Endothelial cell of hepatic sinusoid (primary cell): ENCODE results near the gene INTS1.
"Not testable (repeated sequence)": the region's sequence is repeated elsewhere in the genome, so short reads cannot be mapped to it uniquely, and the experiment has no call there.

Source experiments
- in situ Hi-C: cut with HindIII; loops from 2 replicates; pipeline ENCODE4 v1.10.0; 2017; ENCODE audit warnings: low sequenced_read_pairs

Gene INTS1

GRCh38 chr7:1531263-1531978 lies 27.2 kb upstream of the INTS1 start:
- in situ Hi-C loops: no loop called here

GRCh38 chr7:1530946-1531262 lies 26.7 kb upstream of the INTS1 start:
- in situ Hi-C loops: no loop called here

GRCh38 chr7:1529383-1530116 lies 25.4 kb upstream of the INTS1 start:
- in situ Hi-C loops: no loop called here

DNA sequence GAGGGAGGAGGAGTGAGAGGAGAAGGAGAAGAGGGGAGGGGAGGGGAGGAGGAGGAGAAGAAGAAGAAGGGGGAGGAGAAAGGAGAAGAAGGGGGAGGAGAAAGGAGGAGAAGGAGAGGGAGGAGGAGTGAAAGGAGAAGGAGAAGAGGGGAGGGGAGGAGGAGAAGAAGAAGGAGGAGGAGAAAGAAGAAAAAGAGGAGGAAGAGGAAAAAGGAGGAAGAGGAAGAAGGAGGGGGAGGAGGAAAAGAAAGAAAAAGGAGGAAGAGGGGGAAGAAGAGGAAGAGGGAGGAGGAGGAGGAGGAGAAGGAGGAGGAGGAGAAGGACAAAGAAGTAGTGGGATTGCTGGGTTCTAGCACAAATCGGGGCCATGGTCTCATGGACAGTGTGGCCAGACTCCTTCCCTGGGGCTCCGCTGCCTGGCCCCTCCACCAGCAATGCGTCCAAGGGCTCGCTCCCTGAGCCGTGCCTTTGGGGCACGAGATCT lies 22.1 kb upstream of the INTS1 start:
- in situ Hi-C loops: no loop called here

DNA sequence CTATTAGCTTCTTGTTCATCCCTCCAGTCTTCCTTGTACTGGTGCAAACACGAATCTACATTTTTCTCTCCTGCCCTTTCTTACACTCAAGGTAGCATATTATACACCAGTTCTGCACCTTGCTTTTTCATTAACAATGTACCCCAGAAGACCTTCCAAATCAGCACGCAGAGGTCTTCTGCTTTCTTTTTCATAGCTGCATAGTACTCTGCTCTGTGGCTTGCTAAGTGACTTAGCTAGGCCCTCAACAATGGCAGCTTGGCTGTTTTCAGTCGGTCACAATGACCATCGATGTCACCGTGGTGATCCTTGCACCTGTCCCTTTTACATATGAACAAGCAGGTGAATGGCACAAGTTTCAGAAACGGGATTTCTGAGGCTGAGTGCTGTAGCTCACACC lies 21.2 kb upstream of the INTS1 start:
- in situ Hi-C loops: no loop called here

- in situ Hi-C loops: no loop called here
Measured at GRCh38 chr7:1523844-1524243, 19.7 kb upstream of the INTS1 start.

DNA sequence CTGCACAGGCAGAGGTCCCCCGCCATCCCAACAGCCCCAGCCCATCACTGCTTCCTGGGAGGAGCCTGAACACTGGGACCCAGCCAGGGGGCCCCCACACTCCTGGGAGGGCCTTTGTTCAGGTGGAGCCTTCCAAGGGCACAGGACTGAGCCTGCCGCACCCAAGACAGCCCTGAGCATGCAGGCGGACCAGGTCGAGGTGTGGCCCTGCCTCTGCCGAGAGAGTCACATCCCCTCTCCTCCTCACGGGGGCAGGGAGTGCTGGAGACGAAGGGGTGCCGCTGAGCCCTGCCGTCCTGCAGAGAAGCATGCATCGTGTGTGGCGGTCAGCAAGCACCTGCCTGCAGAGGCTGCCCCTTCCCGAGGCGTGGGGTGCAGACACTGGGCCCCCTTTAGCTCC lies 19.0 kb upstream of the INTS1 start:
- in situ Hi-C loops: no loop called here

GRCh38 chr7:1521456-1521855 lies 17.3 kb upstream of the INTS1 start:
- in situ Hi-C loops: no loop called here

- in situ Hi-C loops: no loop called here
Measured at GRCh38 chr7:1520539-1521234, 16.5 kb upstream of the INTS1 start.

- in situ Hi-C loops: not testable (repeated sequence)
Measured at GRCh38 chr7:1519322-1519922, 15.2 kb upstream of the INTS1 start.

- in situ Hi-C loops: no loop called here
Measured at GRCh38 chr7:1516586-1517251, 12.5 kb upstream of the INTS1 start.

DNA sequence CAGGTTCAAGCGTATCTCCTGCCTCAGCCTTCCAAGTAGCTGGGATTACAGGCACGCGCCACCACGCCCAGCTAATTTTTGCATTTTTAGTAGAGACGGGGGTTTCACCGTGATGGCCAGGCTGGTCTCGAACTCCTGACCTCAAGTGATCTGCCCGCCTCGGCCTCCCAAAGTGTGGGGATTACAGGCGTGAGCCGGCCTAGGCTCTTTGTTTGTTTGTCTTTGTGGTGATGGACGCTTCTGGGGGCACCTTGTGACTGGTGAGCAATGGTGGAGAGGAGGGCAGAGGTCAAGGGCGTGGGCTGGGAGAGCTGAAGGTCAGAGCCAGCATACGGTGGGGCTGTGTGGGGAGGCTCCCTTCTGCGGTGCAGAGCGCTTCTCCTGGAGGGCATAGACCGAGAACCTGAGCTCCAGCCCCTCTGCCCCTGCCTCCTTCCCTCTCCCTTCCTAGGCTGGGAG lies 11.3 kb upstream of the INTS1 start:
- in situ Hi-C loops: not testable (repeated sequence)

DNA sequence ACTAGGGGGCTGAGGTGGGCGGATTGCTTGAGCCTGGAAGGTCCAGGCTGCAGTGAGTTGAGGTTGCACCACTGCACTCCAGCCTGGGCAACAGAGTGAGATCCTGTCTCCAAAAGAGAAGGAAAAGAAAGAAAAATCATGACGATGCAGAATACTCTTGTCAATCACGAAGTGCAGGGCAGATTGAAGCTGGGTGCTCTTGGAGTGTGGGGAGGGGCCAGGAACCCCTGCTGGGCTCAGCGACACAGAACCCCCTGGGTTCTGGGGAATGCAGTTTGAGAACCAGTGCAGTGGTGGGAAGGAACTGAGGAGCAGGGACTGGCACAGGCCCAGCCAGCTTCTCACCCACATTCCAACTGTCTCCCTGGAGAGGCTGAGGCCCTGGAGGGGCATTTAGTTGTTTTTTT lies 10.8 kb upstream of the INTS1 start:
- in situ Hi-C loops: no loop called here

GRCh38 chr7:1514407-1514806 lies 10.2 kb upstream of the INTS1 start:
- in situ Hi-C loops: no loop called here

- in situ Hi-C loops: no loop called here
Measured at GRCh38 chr7:1513657-1514095, 9.5 kb upstream of the INTS1 start.

DNA sequence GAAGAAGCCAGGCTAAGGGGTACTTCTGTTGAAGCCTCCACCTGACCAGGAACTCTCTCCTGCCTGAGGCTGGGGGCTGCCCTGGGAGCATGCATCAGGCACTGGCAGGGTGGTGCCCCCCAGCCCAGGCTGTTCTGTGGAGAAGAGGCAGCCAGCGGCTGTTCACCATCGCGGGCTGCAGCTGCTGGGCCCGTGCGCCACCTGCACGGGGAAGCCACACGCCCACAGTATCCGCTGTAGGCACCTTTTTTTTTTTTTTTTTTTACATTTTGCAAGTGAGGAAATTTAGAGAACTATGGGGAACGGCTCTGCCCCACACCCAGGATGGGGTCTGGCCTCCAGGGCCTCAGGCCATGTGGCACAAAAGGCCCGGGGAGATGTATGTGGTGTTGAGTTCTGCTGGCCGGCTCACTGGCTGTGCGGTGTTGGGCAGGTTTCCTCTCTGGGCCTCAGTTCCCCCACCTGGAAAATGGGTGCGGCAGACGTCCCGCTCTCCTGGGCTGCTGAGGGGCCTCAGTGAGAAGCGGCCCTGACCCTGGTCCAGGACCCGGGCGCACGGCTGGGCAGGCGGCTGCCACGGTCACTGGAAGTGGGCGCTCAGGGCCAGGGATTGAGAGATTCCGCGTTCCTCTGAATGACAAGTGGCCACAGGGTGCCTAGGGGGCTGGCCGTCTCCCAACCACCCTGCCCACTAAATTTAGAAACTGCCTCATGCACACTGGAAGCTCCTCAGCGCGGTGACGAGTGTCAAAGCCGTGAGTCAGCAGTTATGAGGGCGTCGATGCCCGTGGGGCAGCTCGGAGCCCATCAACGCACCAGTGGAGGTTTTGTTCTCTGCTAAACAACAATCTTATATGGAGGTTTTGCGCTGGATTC lies 8.8 kb upstream of the INTS1 start:
- in situ Hi-C loops: no loop called here

DNA sequence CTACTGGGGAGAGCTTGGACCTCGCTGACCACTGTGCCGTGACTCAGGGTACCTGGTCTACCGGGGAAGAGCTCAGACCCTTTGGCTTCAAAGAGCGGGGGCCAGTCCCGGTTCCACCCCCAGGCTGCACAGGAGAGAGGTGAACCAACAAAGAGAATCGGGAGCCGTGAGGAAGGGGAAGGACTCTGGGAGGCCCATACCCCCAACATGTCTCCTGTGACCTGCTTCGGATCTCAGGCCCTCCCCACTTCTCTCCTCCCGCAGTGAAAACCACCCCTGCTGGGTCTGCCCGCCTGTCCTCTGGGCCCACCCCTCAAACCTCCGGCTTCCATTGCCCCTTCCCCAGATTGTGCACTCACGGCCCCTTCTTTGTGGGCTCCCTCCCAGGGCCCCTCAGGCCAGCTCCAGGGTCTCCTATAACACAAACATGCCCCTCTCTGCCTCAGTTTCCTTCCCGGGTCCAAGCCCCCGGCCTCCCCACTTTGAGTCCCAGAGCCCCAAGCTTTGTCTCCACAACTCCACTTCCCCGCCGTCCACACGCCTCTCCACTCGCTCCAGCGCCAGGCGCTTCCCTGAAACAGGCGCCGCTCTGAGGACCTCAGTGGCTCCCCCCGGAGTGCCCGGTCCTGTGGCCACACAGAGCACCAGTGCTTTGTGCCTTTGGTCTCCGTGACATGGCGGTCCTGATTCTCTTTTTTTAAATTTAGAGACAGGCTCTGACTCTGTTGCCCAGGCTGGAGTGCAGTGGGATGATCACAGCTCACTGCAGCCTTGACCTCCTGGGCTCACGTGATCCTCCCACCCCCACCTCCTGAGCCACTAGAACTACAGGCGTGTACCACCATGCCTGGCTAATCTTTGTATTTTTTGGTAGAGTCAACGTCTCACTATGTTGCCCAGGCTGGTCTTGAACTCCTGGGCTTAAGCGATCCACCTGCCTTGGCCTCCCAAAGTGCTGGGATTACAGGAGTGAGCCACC lies 7.5 kb upstream of the INTS1 start:
- in situ Hi-C loops: no loop called here

GRCh38 chr7:1510780-1511154 lies 6.6 kb upstream of the INTS1 start:
- in situ Hi-C loops: no loop called here

DNA sequence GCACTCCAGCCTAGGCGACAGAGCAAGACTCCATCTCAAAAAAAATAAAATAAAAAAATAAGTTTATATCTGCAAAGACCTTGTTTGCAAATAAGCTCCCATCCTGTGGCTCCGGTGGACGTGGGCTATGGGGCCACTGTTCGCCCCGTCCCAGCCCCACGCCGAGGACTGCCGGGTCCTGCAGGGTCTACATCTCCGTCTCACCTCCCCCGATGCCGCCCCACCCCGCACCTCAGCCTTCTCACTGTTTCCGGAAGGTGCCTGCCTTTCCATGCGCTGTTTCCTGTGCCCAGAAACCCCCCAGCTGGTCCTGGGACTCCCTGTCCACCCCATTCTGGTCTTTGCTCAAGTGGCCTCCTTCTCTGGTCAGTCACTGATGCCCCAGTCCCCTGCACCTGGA lies 5.0 kb upstream of the INTS1 start:
- in situ Hi-C loops: no loop called here
